GM12892 (cell line): Measurements from ENCODE around the gene HPS1.

Experiments
- POLR2A ChIP-seq: IDR thresholded peaks from 2 replicates; pipeline ENCODE4 v1.6.1; 2011; ENCODE audit warnings: low read depth, low read length, control low read depth
- POLR2AphosphoS5 ChIP-seq: IDR thresholded peaks from 2 replicates; pipeline ENCODE4 v1.6.1; 2011; ENCODE audit warnings: low read depth, low read length, control low read depth
- TAF1 ChIP-seq: IDR thresholded peaks from 2 replicates; pipeline ENCODE4 v1.6.1; 2011; ENCODE audit warnings: low read depth, mild to moderate bottlenecking, control low read depth, low read length, borderline replicate concordance

GRCh38 chr10:98433881-98434732, 12.6 kb downstream of the HPS1 start:
- TF ChIP-seq POLR2AphosphoS5, result no peak
- no peak for TF ChIP-seq POLR2A
- no peak for TF ChIP-seq TAF1
